Measurements from ENCODE around the gene HS3ST3A1.
"Not testable (repeated sequence)": the region's sequence is repeated elsewhere in the genome, so short reads cannot be mapped to it uniquely, and the experiment has no call there.

Gene HS3ST3A1

GRCh38 chr17:13534946-13535345 is 66.8 kb downstream of the HS3ST3A1 start:
- DNase-seq: no peak

- DNase-seq: no peak
These were observed 70.0 kb downstream of the HS3ST3A1 start for GRCh38 chr17:13531721-13532120.

- no peak for DNase-seq
These were observed 75.9 kb downstream of the HS3ST3A1 start for GRCh38 chr17:13525876-13526275.

- DNase-seq: no peak
These were observed 78.6 kb downstream of the HS3ST3A1 start for GRCh38 chr17:13523164-13523563.

- no peak for DNase-seq
These were observed 79.0 kb downstream of the HS3ST3A1 start for GRCh38 chr17:13522749-13523148.

- DNase-seq: no peak
These were observed 79.9 kb downstream of the HS3ST3A1 start for GRCh38 chr17:13521784-13522183.

GRCh38 chr17:13520899-13521572 is 80.7 kb downstream of the HS3ST3A1 start:
- DNase-seq: no peak

- no peak for DNase-seq
These were observed 83.3 kb downstream of the HS3ST3A1 start for GRCh38 chr17:13518261-13519000.

GRCh38 chr17:13513039-13513405 is 88.7 kb downstream of the HS3ST3A1 start:
- DNase-seq: no peak

- no peak for DNase-seq
These were observed 91.7 kb downstream of the HS3ST3A1 start for GRCh38 chr17:13510062-13510461.

- no peak for DNase-seq
These were observed 92.2 kb downstream of the HS3ST3A1 start for GRCh38 chr17:13509527-13509926.

GRCh38 chr17:13508896-13509295 is 92.8 kb downstream of the HS3ST3A1 start:
- no peak for DNase-seq

GRCh38 chr17:13503526-13503925 is 98.2 kb downstream of the HS3ST3A1 start:
- DNase-seq: no peak

- DNase-seq: no peak
These were observed 99.5 kb downstream of the HS3ST3A1 start for GRCh38 chr17:13502263-13502662.

- DNase-seq: no peak
These were observed 100.8 kb downstream of the HS3ST3A1 start for GRCh38 chr17:13500947-13501346.

- DNase-seq: no peak
These were observed 103.5 kb downstream of the HS3ST3A1 start for GRCh38 chr17:13498184-13498583.

GRCh38 chr17:13496553-13497056 is 105.1 kb downstream of the HS3ST3A1 start:
- DNase-seq: not testable (repeated sequence)

- no peak for DNase-seq
These were observed 106.3 kb downstream of the HS3ST3A1 start for GRCh38 chr17:13495423-13495822.

GRCh38 chr17:13492737-13493122 is 109.0 kb downstream of the HS3ST3A1 start:
- DNase-seq: no peak

GRCh38 chr17:13491916-13492736 is 109.6 kb downstream of the HS3ST3A1 start:
- DNase-seq: no peak

- no peak for DNase-seq
These were observed 110.2 kb downstream of the HS3ST3A1 start for GRCh38 chr17:13491491-13491890.

- no peak for DNase-seq
These were observed 110.7 kb downstream of the HS3ST3A1 start for GRCh38 chr17:13490906-13491482.

GRCh38 chr17:13490427-13490826 is 111.3 kb downstream of the HS3ST3A1 start:
- DNase-seq: no peak

All from activated CD4-positive, alpha-beta T cell treated with anti-CD3 and anti-CD28 coated beads, Interleukin-10, Interleukin-2, amounts not matched to agents 100 ng/mL and 50 ng/mL, durations not matched to agents 16 hours and 8 hours (primary cell).